Duodenal mucosa (tissue), 2 donors: ENCODE data around the gene FERMT2.

Source experiments
- H3K27ac ChIP-seq: one replicate; pipeline ENCODE4 v1.7.0; 2013; ENCODE audit warnings: low read depth, low read length
- H3K27me3 ChIP-seq, 2 donors: one replicate each; pipeline ENCODE4 v1.7.0; 2013; ENCODE audit warnings: low read length in 2 of 2, control low read depth in 1 of 2; ENCODE audit not compliant: insufficient read depth in 2 of 2, control insufficient read depth in 1 of 2
- H3K36me3 ChIP-seq, 2 donors: one replicate each; pipeline ENCODE4 v1.7.0; 2013; ENCODE audit warnings: low read length in 2 of 2, control low read depth in 1 of 2; ENCODE audit not compliant: insufficient read depth in 2 of 2, control insufficient read depth in 1 of 2
- H3K4me1 ChIP-seq, 2 donors: one replicate each; pipeline ENCODE4 v1.7.0; 2013; ENCODE audit warnings: low read length in 2 of 2, control low read depth in 1 of 2; ENCODE audit not compliant: insufficient read depth in 2 of 2, control insufficient read depth in 1 of 2
- H3K4me3 ChIP-seq, 2 donors: one replicate each; pipeline ENCODE4 v1.7.0; 2013; ENCODE audit warnings: low read length in 2 of 2, low read depth in 1 of 2
- H3K9ac ChIP-seq, 2 donors: one replicate each; pipeline ENCODE4 v1.7.0; 2013; ENCODE audit warnings: low read length in 2 of 2, low read depth in 1 of 2
- H3K9me3 ChIP-seq, 2 donors: one replicate each; pipeline ENCODE4 v1.7.0; 2013; ENCODE audit warnings: low read length in 2 of 2, control low read depth in 1 of 2; ENCODE audit not compliant: control insufficient read depth in 1 of 2

The FERMT2 gene

DNA sequence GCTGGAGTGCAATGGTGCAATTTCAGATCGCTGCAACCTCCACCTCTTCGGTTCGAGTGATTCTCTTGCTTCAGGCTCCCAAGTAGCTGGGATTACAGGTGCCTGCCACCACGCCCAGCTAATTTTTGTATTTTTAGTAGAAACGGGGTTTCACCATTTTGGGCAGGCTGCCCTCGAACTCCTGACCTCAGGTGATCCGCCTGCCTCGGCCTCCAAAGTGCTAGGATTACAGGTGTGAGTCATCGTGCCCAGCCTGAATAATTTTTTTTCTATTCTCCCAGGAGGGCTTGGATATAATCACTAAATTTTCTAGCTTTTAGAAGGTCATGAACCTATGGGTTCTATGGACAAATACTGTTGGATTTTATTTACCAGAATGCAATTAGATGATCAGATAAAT lies 114.8 kb downstream of the FERMT2 start:
- no peak overlapping the region for H3K4me3 ChIP-seq
- H3K9ac ChIP-seq, result no peak overlapping the region
- no peaks in the 10 kb centered on the region for H3K27me3 ChIP-seq
- H3K36me3 ChIP-seq, result no peaks in the 10 kb centered on the region
- no peak overlapping the region for H3K27ac ChIP-seq
- no peaks in the 10 kb centered on the region for H3K9me3 ChIP-seq
- H3K4me1 ChIP-seq, result no peaks in the 10 kb centered on the region

DNA sequence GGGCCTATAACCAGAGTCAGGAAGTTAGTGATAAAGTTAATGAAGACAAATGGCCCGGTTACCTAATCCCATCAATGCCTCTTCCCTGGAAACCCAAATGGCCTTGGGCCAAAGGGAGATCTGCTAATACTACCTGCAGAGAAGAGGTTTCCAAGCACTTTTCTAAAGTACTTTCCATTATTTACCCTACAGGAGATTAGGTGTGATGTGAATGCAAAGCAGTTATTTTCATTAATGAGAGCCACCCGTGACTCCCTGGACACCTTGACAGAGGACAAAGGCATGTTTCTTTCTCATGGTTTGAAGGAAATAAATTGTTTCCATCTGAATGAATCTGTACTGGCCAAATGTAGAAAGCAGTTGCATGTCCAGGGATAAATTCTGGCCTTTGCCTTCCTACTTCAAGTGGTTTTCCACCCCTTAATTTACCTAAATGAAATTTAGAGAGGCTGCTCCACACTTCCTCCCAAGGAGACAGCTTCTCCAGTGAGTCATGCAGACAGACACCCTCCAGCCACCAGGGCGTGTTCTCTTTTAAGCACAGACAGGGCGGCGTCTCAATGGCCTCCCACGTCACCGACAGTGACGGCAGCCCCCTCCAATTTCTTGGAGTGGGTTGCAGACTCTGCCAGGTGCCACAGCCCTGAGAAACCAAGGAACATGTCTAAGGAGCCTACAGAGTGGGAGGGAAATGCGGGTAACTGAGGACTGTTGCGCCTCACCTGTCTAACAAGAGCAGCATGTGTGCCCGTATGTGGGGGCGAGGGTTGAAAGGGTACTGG lies 115.5 kb downstream of the FERMT2 start:
- Histone ChIP-seq H3K9me3 (no peaks in the 10 kb centered on the region), H3K27me3 (no peaks in the 10 kb centered on the region), H3K4me1 (no peaks in the 10 kb centered on the region), H3K4me3 (no peak overlapping the region), H3K27ac (no peak overlapping the region), H3K36me3 (no peaks in the 10 kb centered on the region), H3K9ac (no peak overlapping the region)

DNA sequence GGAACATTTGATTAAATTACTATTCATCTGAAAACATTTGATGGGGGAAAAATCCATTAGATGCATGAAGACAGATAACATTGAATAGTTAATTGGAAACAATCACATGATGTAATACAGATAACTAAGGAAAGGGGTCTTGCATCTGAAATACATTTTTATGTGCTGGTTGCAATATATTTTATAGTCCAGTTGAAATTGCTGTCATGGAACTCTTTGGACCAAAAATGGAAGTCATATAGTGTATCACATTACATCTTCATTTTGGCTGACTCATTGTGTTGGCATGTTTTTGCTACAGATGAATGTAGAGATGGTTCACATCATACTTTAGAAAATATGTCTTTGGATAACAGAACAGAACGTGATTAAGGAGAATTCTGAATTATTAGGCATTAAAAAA lies 116.4 kb downstream of the FERMT2 start:
- Histone ChIP-seq H3K9me3 (no peaks in the 10 kb centered on the region), H3K36me3 (no peaks in the 10 kb centered on the region), H3K9ac (no peak overlapping the region), H3K4me3 (no peak overlapping the region), H3K27ac (no peak overlapping the region), H3K4me1 (no peaks in the 10 kb centered on the region), H3K27me3 (no peaks in the 10 kb centered on the region)

DNA sequence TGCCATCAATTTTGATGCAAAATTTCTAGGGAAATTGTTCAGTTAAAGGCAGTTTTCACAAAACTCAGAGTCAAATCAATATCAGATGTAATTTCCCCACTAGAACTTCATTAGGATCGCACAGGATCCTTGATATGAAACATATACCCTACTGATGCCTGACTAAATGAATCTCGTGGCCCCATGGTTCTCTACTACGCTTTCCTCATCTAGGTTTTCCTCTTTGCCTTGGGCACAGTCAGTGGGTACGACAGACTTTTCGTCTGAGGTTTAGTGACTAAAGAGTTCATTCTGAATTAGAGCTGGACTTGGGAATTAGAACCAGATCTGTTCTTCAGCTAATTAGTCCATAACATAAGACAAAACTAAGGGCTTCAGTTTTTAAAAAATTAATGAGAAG lies 117.0 kb downstream of the FERMT2 start:
- H3K9me3 ChIP-seq, result no peaks in the 10 kb centered on the region
- no peaks in the 10 kb centered on the region for H3K36me3 ChIP-seq
- H3K4me1 ChIP-seq, result no peaks in the 10 kb centered on the region
- no peak overlapping the region for H3K4me3 ChIP-seq
- no peak overlapping the region for H3K27ac ChIP-seq
- H3K9ac ChIP-seq, result no peak overlapping the region
- no peaks in the 10 kb centered on the region for H3K27me3 ChIP-seq

DNA sequence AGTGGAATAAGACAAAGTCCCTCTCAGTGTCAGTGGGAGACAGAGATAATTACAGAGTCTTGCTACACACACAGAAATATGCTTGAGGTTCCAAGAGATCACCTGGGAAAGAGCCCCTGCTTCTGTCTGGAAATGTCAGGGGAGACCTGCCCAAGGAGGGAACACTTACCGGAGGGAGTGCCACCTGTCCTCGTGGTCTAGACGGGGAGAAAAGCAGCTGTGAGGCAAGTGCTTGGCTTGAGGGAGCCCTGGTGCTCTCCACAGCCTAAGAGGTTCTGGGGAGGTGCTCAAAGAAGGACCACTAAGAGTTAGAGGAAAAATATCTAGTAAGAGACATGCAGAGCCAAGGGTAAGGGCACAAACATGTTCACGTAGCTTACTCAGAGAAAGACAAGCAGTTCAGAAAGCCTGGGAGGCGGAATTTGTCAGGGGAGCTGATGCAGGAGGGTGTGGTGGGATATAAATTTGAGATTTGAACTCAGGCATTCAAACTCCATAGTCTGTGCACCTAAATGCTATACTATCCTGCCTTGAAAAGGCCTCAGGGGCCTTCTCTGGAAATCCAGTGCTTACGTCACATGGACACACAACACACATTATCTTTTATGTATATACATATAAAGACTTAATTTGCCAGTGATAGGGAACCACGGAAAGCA lies 121.2 kb downstream of the FERMT2 start:
- Histone ChIP-seq H3K27me3 (no peaks in the 10 kb centered on the region), H3K27ac (no peak overlapping the region), H3K9ac (no peak overlapping the region), H3K36me3 (no peaks in the 10 kb centered on the region), H3K4me3 (no peak overlapping the region), H3K9me3 (no peaks in the 10 kb centered on the region), H3K4me1 (no peaks in the 10 kb centered on the region)

DNA sequence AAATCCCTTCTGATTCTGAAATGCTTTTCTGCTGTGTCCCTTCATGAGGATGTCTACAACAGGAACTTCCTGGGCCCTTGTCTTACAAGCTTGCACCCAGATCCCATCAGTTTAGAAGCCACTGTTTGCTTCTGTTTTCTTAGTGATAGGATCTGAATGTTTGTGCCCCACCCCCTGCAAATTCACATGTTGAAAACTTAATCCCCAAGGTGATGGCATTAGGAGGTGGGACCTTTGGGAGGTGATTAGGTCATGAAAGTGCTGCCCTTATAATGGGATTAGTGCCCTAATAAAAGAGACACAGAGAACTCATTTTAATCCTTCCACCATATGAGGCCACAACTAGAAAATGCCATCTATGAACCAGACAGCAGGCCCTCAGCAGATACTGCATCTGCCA lies 123.4 kb downstream of the FERMT2 start:
- Histone ChIP-seq H3K36me3 (no peaks in the 10 kb centered on the region), H3K27me3 (no peaks in the 10 kb centered on the region), H3K4me1 (no peaks in the 10 kb centered on the region)

DNA sequence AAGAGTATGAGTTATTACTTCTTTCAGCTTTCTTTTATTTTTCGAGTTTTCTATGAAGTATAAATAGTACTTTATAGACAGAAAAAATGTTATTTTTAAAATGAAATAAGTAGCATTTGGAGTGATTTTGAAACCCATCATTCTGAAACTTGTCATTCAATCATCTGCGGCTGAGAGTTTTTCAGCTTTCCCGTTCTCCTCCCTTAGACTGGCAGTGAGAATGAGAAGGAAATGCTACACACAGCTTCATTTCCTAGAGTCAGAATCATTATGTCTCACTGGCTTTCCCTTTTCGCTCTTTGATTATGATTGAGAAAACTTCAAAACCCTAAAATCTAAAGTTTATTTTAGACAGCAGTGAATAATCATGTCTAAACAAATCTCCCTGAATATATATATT lies 125.8 kb downstream of the FERMT2 start:
- Histone ChIP-seq H3K27ac (no peak overlapping the region), H3K9me3 (no peaks in the 10 kb centered on the region), H3K4me3 (no peak overlapping the region), H3K9ac (no peak overlapping the region), H3K36me3 (no peaks in the 10 kb centered on the region), H3K4me1 (peaks cover 0 to 4% of the 10 kb centered on the region in 2 donors), H3K27me3 (no peaks in the 10 kb centered on the region)

More for the DNA sequence above, 123.4 kb downstream of the FERMT2 start:
- no peak overlapping the region for H3K27ac ChIP-seq
- H3K9me3 ChIP-seq, result no peaks in the 10 kb centered on the region
- H3K9ac ChIP-seq, result no peak overlapping the region
- H3K4me3 ChIP-seq, result no peak overlapping the region

DNA sequence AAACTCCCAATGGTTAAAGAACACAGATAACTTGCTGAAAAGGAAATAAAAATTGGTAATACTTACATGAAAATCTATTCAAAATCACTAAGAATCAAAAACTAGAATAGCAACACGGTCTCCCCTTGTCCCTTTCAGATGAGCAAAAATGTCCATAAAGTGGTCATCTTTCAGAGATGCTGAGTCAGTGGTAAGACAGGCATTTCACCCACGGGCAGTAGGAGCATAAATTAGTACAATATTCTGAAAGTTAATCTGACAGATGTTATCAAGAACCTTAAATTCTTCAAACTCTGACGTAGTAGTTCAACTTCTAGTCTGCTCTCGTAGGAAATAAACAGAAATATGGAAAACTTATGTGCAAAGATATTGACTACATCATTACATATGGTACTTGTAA lies 126.4 kb downstream of the FERMT2 start:
- H3K4me1 ChIP-seq, result peaks cover 0 to 4% of the 10 kb centered on the region in 2 donors
- H3K27me3 ChIP-seq, result no peaks in the 10 kb centered on the region
- H3K9me3 ChIP-seq, result no peaks in the 10 kb centered on the region
- no peak overlapping the region for H3K9ac ChIP-seq
- no peak overlapping the region for H3K27ac ChIP-seq
- no peaks in the 10 kb centered on the region for H3K36me3 ChIP-seq
- H3K4me3 ChIP-seq, result no peak overlapping the region

DNA sequence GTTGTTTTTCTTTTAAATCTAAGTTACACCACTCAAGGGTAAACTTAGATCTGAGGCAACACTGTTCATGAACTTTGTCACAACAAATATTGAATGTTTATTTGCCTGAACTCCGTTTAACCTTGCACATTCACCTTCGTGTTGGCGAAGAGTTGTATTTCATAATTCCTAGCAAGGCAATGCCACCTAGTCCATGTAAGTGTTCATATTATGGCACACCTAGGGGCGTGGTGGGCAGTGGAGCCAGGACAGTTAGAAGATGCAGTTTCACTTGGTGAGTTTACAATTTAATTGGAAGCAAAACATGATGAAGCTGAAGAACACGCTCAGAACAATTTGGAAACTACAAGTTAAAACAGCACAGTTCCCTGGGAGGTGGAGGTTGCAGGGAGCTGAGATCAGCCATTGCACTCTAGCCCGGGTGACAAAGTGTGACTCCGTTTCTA lies 129.0 kb downstream of the FERMT2 start:
- H3K27me3 ChIP-seq, result no peaks in the 10 kb centered on the region
- no peaks in the 10 kb centered on the region for H3K9me3 ChIP-seq
- no peak overlapping the region for H3K9ac ChIP-seq
- no peak overlapping the region for H3K4me3 ChIP-seq
- H3K4me1 ChIP-seq, result peaks cover 0 to 4% of the 10 kb centered on the region in 2 donors
- H3K36me3 ChIP-seq, result no peaks in the 10 kb centered on the region
- no peak overlapping the region for H3K27ac ChIP-seq

DNA sequence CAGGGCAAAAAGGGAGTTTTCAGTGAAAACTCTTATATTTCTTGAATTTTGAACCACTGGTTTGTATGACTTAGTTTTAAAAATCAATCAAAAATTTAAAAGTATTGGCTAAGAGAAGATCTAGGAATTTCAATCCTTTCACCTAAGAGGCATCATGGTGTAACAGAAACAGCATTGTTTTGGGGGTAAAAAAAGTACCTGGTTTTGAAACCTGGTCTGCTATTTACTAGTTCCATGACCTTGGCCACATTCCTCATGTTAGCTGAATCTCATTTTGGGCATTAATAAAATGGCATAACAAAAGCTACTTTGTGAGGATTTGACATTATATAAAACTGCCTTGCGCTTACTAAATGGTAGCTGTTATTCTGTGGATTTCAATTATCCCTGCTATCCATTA lies 142.7 kb downstream of the FERMT2 start:
- Histone ChIP-seq H3K4me3 (no peak overlapping the region), H3K27me3 (no peaks in the 10 kb centered on the region), H3K27ac (no peak overlapping the region), H3K9me3 (no peaks in the 10 kb centered on the region), H3K9ac (no peak overlapping the region), H3K4me1 (no peaks in the 10 kb centered on the region), H3K36me3 (no peaks in the 10 kb centered on the region)
